Measurements from ENCODE around the gene MEAK7. TPM values are rescaled to one million over a fixed set of nuclear protein-coding genes. Genes with fewer than 3 reads are reported as not detected.
A peak's percentile ranks its signal among the peaks of the same experiment; 100 is the strongest.

The MEAK7 gene
- total and polyA plus RNA-seq, 7 donors = 4.2 to 13.7 (median 11.8) TPM

- no peak for TF ChIP-seq EP300 (IDR thresholded peaks at IDR 0.05)
- TF ChIP-seq POLR2A (IDR thresholded peaks at IDR 0.05) = no peak
- TF ChIP-seq POLR2AphosphoS5 (IDR thresholded peaks at IDR 0.05) = no peak
- no peak for TF ChIP-seq CTCF (IDR thresholded peaks at IDR 0.05)
- no peak overlapping the region for H3K4me3 ChIP-seq
- H3K27ac ChIP-seq = no peak overlapping the region
- H3K27me3 ChIP-seq = no peaks in the 10 kb centered on the region
- no peaks in the 10 kb centered on the region for H3K9me3 ChIP-seq
- 92 to 93% methylated on average over 6 of the region's 6 CpGs for WGBS, 2 donors
- intact Hi-C loops (cut with DNase I) = no loop called here
- H3K4me1 ChIP-seq = peaks cover 0 to 30% (median 23%) of the 10 kb centered on the region in 4 donors
- H3K36me3 ChIP-seq = peaks cover under 1 to 29% (median 3%) of the 10 kb centered on the region in 4 donors
- peak; percentile 27 for DNase-seq
Measured at GRCh38 chr16:84502581-84502980, 1.9 kb downstream of the MEAK7 start.

GRCh38 chr16:84502075-84502474, 2.4 kb downstream of the MEAK7 start:
- intact Hi-C loops (cut with DNase I) = no loop called here
- Histone ChIP-seq H3K27me3 (no peaks in the 10 kb centered on the region), H3K4me1 (peaks cover 0 to 30% (median 23%) of the 10 kb centered on the region in 4 donors), H3K36me3 (peaks cover 5 to 34% (median 8%) of the 10 kb centered on the region in 4 donors), H3K9me3 (no peaks in the 10 kb centered on the region), H3K4me3 (no peak overlapping the region), H3K27ac (no peak overlapping the region)
- DNase-seq = peak; percentile 40
- WGBS, 2 donors = 89 to 98% methylated on average over 13 of the region's 13 CpGs
- TF ChIP-seq CTCF (IDR thresholded peaks at IDR 0.05) (no peak), POLR2A (IDR thresholded peaks at IDR 0.05) (no peak)

- intact Hi-C loops (cut with DNase I) = no loop called here
- H3K36me3 ChIP-seq = peaks cover 10 to 43% (median 13%) of the 10 kb centered on the region in 4 donors
Measured at GRCh38 chr16:84501077-84501735, 3.3 kb downstream of the MEAK7 start.

GRCh38 chr16:84500531-84500930, 3.9 kb downstream of the MEAK7 start:
- DNase-seq = peak; percentile 43
- no peaks in the 10 kb centered on the region for H3K27me3 ChIP-seq
- WGBS, 2 donors = 94 to 95% methylated on average over 13 of the region's 13 CpGs
- no peak overlapping the region for H3K4me3 ChIP-seq
- TF ChIP-seq POLR2AphosphoS5 (IDR thresholded peaks at IDR 0.05) (no peak), CTCF (IDR thresholded peaks at IDR 0.05) (no peak), EP300 (IDR thresholded peaks at IDR 0.05) (no peak), POLR2A (IDR thresholded peaks at IDR 0.05) (no peak)
- H3K4me1 ChIP-seq = peaks cover 0 to 20% (median 17%) of the 10 kb centered on the region in 4 donors
- peaks cover 12 to 49% (median 17%) of the 10 kb centered on the region in 4 donors for H3K36me3 ChIP-seq
- H3K27ac ChIP-seq = no peak overlapping the region
- intact Hi-C loops (cut with DNase I) = no loop called here
- H3K9me3 ChIP-seq = no peaks in the 10 kb centered on the region

More at GRCh38 chr16:84501077-84501735, 3.3 kb downstream of the MEAK7 start:
- no peaks in the 10 kb centered on the region for H3K9me3 ChIP-seq
- 47 to 77% methylated on average over 12 of the region's 12 CpGs for WGBS, 2 donors
- peaks cover 0 to 27% (median 22%) of the 10 kb centered on the region in 4 donors for H3K4me1 ChIP-seq
- H3K4me3 ChIP-seq = no peak overlapping the region
- peak; percentile 60 for DNase-seq
- H3K27ac ChIP-seq = no peak overlapping the region
- TF ChIP-seq CTCF (IDR thresholded peaks at IDR 0.05) (no peak), POLR2A (IDR thresholded peaks at IDR 0.05) (no peak), POLR2AphosphoS5 (IDR thresholded peaks at IDR 0.05) (no peak), EP300 (IDR thresholded peaks at IDR 0.05) (no peak)
- H3K27me3 ChIP-seq = no peaks in the 10 kb centered on the region

All from sigmoid colon (tissue), 7 donors.